MCF 10A (cell line): Measurements from ENCODE around the gene OR7C2. TPM values are rescaled to one million over a fixed set of nuclear protein-coding genes. Genes with fewer than 3 reads are reported as not detected.

Source experiments
- BruUV-seq: library from RNA; stranded (reverse); fragments of 400-500 nt; replicated peaks from 2 replicates; lab custom pipeline; 2021; lab: Mats Ljungman, UMichigan
- CTCF ChIA-PET: fragments of 300-600 bp; sonication (Branson Sonifier 250); formaldehyde crosslinking; extraction: SDS; loops from one replicate; lab custom pipeline; 2021; ENCODE audit warnings: antibody characterized with exemption, inconsistent platforms; lab: Yijun Ruan, JAX
- POLR2A ChIA-PET: fragments of 300-600, 350-650 bp; sonication (Branson Sonifier 250); formaldehyde crosslinking; extraction: SDS; loops from one replicate; lab custom pipeline; 2020; ENCODE audit warnings: antibody characterized with exemption, inconsistent platforms; lab: Yijun Ruan, JAX
- DNase-seq: peaks from one replicate; pipeline ENCODE4 v3.0.0-alpha.2; 2018; ENCODE audit not compliant: unreplicated experiment
- H3K27ac Mint-ChIP-seq: one replicate; pipeline ENCODE4 v1.8.0; 2022; ENCODE audit warnings: mild to moderate bottlenecking, low read depth, mixed read lengths; ENCODE audit not compliant: unreplicated experiment
- H3K27me3 Mint-ChIP-seq: one replicate; pipeline ENCODE4 v1.8.0; 2022; ENCODE audit warnings: mixed read lengths; ENCODE audit not compliant: insufficient read depth, unreplicated experiment
- H3K36me3 Mint-ChIP-seq: one replicate; pipeline ENCODE4 v1.8.0; 2022; ENCODE audit warnings: mild to moderate bottlenecking, moderate library complexity, mixed read lengths; ENCODE audit not compliant: insufficient read depth, unreplicated experiment
- H3K4me1 Mint-ChIP-seq: one replicate; pipeline ENCODE4 v1.8.0; 2022; ENCODE audit warnings: mixed read lengths; ENCODE audit not compliant: insufficient read depth, unreplicated experiment
- H3K4me3 Mint-ChIP-seq: one replicate; pipeline ENCODE4 v1.8.0; 2022; ENCODE audit warnings: mild to moderate bottlenecking, moderate library complexity, mixed read lengths; ENCODE audit not compliant: unreplicated experiment
- H3K9me3 Mint-ChIP-seq: one replicate; pipeline ENCODE4 v1.8.0; 2022; ENCODE audit warnings: mixed read lengths; ENCODE audit not compliant: unreplicated experiment
- intact Hi-C: fragments of 100-400 bp; cut with micrococcal nuclease; formaldehyde crosslinking; loops from 2 replicates; pipeline ENCODE4 v1.14.1; 2022
- total RNA-seq: library from RNA; stranded (reverse); gene quantifications from 2 replicates; pipeline ENCODE4 v1.2.3, GENCODE V29; 2022
- TF ChIP-seq, protein P1 (sequence below): fragments of 200-600 bp; IDR thresholded peaks from one replicate; pipeline ENCODE4 v1.8.0; 2022; ENCODE audit warnings: antibody characterized with exemption, mild to moderate bottlenecking; ENCODE audit not compliant: unreplicated experiment

The OR7C2 gene
- total RNA-seq, 1 experiment from 2014 or later, result not detected

DNA sequence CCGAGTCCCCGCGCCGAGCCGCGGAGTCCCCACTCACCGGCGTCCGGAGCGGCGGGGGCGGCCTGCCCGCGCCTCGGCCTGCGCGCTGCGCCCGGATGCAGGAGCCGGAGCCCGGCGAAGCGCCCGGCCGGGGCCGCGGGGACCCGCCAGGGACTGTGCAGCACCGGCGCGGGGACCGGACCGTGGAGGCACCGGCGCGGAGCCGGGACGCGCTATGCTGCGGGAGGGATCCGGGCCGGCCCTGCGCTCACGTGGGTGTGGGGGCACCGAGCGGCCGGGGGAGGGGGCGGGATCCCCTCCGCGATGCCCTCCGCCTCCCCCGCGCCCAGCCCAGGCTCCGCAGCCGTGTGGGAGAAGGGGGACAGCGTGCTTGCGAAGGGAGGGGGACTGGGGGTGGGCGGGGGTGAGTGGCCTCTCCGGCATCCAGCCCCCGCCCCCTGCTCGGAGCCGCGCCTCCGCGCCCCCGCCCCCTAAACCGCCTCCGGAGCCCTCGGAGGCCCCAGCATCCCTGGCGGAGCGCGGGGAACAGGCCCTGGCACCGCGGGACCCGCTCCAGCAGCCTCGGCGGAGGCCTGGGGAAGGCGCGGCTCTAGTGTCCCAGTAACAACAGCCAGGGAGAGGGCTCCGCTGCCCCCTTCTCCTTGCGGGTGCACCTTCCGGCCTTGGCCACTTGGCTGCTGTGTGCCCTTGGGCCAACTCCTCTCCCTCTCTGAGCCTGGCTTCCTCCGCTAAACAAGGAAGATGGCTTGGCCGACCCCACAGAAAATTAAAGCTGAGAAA lies 38.4 kb downstream of the OR7C2 start, which contains the start of gene SLC1A6:
TSS of gene SLC1A6 (minus strand) at position 389 of the 780 bp plus-strand sequence. CDS start 6,954 bp downstream, outside the sequence.
- H3K4me1 Mint-ChIP-seq, result no peaks in the 10 kb centered on the region
- H3K9me3 Mint-ChIP-seq, result no peaks in the 10 kb centered on the region
- no peaks in the 10 kb centered on the region for H3K36me3 Mint-ChIP-seq
- no TSS peak for BruUV-seq
- no peak within 1 kb of the TSS for H3K4me3 Mint-ChIP-seq
- ChIA-PET CTCF (no interaction called here), POLR2A (no interaction called here)
- intact Hi-C loops, result no loop called here
- no peak within 1 kb of the TSS for H3K27ac Mint-ChIP-seq
- peaks cover 18% of the 10 kb centered on the region for H3K27me3 Mint-ChIP-seq
- DNase-seq, result no peak
- TF ChIP-seq, protein P1, sequence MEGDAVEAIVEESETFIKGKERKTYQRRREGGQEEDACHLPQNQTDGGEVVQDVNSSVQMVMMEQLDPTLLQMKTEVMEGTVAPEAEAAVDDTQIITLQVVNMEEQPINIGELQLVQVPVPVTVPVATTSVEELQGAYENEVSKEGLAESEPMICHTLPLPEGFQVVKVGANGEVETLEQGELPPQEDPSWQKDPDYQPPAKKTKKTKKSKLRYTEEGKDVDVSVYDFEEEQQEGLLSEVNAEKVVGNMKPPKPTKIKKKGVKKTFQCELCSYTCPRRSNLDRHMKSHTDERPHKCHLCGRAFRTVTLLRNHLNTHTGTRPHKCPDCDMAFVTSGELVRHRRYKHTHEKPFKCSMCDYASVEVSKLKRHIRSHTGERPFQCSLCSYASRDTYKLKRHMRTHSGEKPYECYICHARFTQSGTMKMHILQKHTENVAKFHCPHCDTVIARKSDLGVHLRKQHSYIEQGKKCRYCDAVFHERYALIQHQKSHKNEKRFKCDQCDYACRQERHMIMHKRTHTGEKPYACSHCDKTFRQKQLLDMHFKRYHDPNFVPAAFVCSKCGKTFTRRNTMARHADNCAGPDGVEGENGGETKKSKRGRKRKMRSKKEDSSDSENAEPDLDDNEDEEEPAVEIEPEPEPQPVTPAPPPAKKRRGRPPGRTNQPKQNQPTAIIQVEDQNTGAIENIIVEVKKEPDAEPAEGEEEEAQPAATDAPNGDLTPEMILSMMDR, result no peak

GRCh38 chr19:14985133-14985532 lies 43.8 kb downstream of the OR7C2 start:
- Mint-ChIP-seq H3K4me3 (no peak overlapping the region), H3K27me3 (no peaks in the 10 kb centered on the region), H3K4me1 (no peaks in the 10 kb centered on the region), H3K9me3 (peaks cover 5% of the 10 kb centered on the region), H3K27ac (no peak overlapping the region), H3K36me3 (no peaks in the 10 kb centered on the region)
- intact Hi-C loops, result no loop called here
- TF ChIP-seq, protein P1, result no peak
- ChIA-PET POLR2A (no interaction called here), CTCF (no interaction called here)
- no peak for DNase-seq
- BruUV-seq, result no TSS peak

Other genes starting within 250 kb of the OR7C2 start
- 6.9 and 8.0 TPM in 2 replicates for gene ADGRE2, start 162.9 kb upstream of the OR7C2 start, total RNA-seq
- not detected in 2 replicates for gene OR7A5, start 106.3 kb upstream of the OR7C2 start, total RNA-seq
- not detected in 2 replicates for gene OR7C1, start 106.3 kb upstream of the OR7C2 start, total RNA-seq
- gene OR7A10, start 92.6 kb upstream of the OR7C2 start, total RNA-seq, result not detected in 2 replicates
- not detected in 2 replicates for gene OR7A17, start 55.4 kb upstream of the OR7C2 start, total RNA-seq
- not detected in 2 replicates for gene SLC1A6, start 38.4 kb downstream of the OR7C2 start, total RNA-seq
- not detected in 2 replicates for gene CASP14, start 108.0 kb downstream of the OR7C2 start, total RNA-seq
- not detected in 2 replicates for gene OR1I1, start 140.7 kb downstream of the OR7C2 start, total RNA-seq
- 22.6 and 24.2 TPM in 2 replicates for gene SYDE1, start 165.9 kb downstream of the OR7C2 start, total RNA-seq